ACC112 (cell line): ENCODE data around the gene ACRBP.

Experiments used
- H2AFZ ChIP-seq: fragments of 200-600 bp; sonication (generic); one replicate; pipeline ENCODE4 v1.6.0; 2017; ENCODE audit warnings: antibody characterized with exemption, low read length; ENCODE audit not compliant: unreplicated experiment
- H3K27ac ChIP-seq: fragments of 200-600 bp; sonication (generic); 2 replicates; pipeline ENCODE4 v1.5.1; 2014; ENCODE audit warnings: low read depth, mild to moderate bottlenecking, antibody characterized with exemption, low read length, moderate library complexity
- H3K27me3 ChIP-seq: fragments of 200-600 bp; sonication (generic); 2 replicates; pipeline ENCODE4 v1.6.1; 2014; ENCODE audit warnings: mild to moderate bottlenecking, antibody characterized with exemption, low read length, moderate library complexity, mixed read lengths; ENCODE audit not compliant: insufficient read depth
- H3K36me3 ChIP-seq: fragments of 200-600 bp; sonication (generic); 2 replicates; pipeline ENCODE4 v1.6.1; 2016; ENCODE audit warnings: mild to moderate bottlenecking, antibody characterized with exemption, low read length, moderate library complexity, mixed read lengths; ENCODE audit not compliant: insufficient read depth
- H3K4me1 ChIP-seq: fragments of 200-600 bp; sonication (generic); one replicate; pipeline ENCODE4 v1.6.1; 2016; ENCODE audit warnings: low read length, mixed read lengths; ENCODE audit not compliant: insufficient read depth, unreplicated experiment, control insufficient read depth
- H3K4me3 ChIP-seq: fragments of 200-600 bp; sonication (generic); 2 replicates; pipeline ENCODE4 v1.5.1; 2014; ENCODE audit warnings: mild to moderate bottlenecking, low read depth, low read length
- H3K79me2 ChIP-seq: fragments of 200-600 bp; sonication (generic); one replicate; pipeline ENCODE4 v1.6.0; 2016; ENCODE audit warnings: low read length; ENCODE audit not compliant: control insufficient read depth, unreplicated experiment, insufficient read depth

ACRBP gene

GRCh38 chr12:6632026-6632983, 14.9 kb downstream of the ACRBP start:
- no peak overlapping the region for H3K4me3 ChIP-seq
- H3K79me2 ChIP-seq, result no peaks in the 10 kb centered on the region
- no peak overlapping the region for H3K27ac ChIP-seq
- no peak overlapping the region for H2AFZ ChIP-seq
- no peaks in the 10 kb centered on the region for H3K36me3 ChIP-seq
- H3K27me3 ChIP-seq, result no peaks in the 10 kb centered on the region
- H3K4me1 ChIP-seq, result peaks cover 12% of the 10 kb centered on the region

GRCh38 chr12:6631549-6631961, 15.7 kb downstream of the ACRBP start:
- H3K4me1 ChIP-seq, result peaks cover 12% of the 10 kb centered on the region

DNA sequence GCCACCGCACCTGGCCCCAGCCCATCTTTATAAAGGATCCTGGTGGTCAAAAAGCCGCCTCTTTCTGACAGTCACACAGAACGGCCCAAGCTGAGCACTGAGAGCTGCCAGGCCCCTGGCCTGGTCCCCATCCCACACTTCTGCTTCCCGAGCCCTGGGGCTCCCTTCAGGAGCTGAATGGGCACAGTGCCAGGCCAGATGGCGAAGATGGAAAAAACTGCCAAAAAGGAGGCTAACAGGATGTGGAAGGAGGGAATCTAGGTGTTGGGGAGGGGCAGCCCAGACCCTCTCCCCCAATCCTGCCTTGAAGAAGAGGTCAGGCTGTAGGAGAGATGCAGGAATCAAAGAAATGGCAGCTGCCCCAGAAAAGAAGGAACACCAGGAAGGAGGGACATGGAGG, 16.5 kb downstream of the ACRBP start:
- no peaks in the 10 kb centered on the region for H3K79me2 ChIP-seq
- no peak overlapping the region for H2AFZ ChIP-seq
- peaks cover 5% of the 10 kb centered on the region for H3K4me1 ChIP-seq
- no peak overlapping the region for H3K27ac ChIP-seq
- no peaks in the 10 kb centered on the region for H3K36me3 ChIP-seq
- H3K4me3 ChIP-seq, result no peak overlapping the region
- no peaks in the 10 kb centered on the region for H3K27me3 ChIP-seq

More at GRCh38 chr12:6631549-6631961, 15.7 kb downstream of the ACRBP start:
- Histone ChIP-seq H3K4me3 (no peak overlapping the region), H3K79me2 (no peaks in the 10 kb centered on the region), H3K27ac (no peak overlapping the region), H2AFZ (no peak overlapping the region), H3K36me3 (no peaks in the 10 kb centered on the region), H3K27me3 (no peaks in the 10 kb centered on the region)

DNA sequence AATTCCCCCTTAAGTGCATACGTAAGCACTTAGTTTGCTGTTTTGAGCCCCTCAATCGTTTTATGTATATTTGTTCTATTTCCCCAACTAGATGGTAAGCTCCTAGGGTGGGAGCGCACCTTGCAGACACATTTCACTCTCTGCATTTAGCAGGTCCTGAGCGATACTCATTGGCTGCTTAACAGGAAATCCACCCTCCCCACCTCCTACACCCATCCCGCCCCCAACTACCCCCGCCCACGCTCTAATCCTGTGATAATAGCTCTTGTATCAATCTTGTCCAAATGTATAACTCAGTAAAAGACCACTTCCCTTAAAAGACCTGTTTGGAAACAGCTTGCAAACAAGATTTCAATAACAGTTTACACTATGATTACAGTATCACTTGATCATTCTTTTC, 19.6 kb downstream of the ACRBP start:
- Histone ChIP-seq H3K36me3 (no peaks in the 10 kb centered on the region), H3K27ac (no peak overlapping the region), H3K4me1 (peaks cover 2% of the 10 kb centered on the region), H2AFZ (no peak overlapping the region), H3K4me3 (no peak overlapping the region), H3K79me2 (no peaks in the 10 kb centered on the region), H3K27me3 (no peaks in the 10 kb centered on the region)

- H3K4me3 ChIP-seq, result no peak overlapping the region
- H3K36me3 ChIP-seq, result no peaks in the 10 kb centered on the region
- H3K4me1 ChIP-seq, result no peaks in the 10 kb centered on the region
- H3K27ac ChIP-seq, result no peak overlapping the region
- H3K27me3 ChIP-seq, result no peaks in the 10 kb centered on the region
- no peak overlapping the region for H2AFZ ChIP-seq
- H3K79me2 ChIP-seq, result no peaks in the 10 kb centered on the region
These were observed 20.5 kb downstream of the ACRBP start for GRCh38 chr12:6626654-6627283.

DNA sequence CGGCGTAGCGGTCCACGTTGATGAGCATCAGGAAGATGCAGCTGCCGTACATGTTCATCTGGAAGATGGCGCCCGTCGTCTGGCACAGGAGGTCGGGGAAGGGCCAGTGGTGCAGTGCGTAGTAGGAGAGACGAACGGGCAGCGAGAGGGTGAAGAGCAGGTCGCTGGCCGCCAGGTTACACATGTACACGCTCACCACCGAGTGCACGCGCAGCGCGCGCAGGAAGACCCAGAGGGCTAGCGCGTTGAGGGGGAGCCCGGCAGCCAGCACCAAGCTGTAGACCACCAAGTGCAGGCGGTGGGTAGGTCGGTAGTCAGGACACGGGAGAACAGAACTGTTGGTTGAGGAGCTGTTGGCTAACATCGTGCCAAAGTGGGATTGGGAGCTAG, 26.4 kb downstream of the ACRBP start:
- Histone ChIP-seq H3K4me1 (no peaks in the 10 kb centered on the region), H3K36me3 (no peaks in the 10 kb centered on the region), H2AFZ (no peak overlapping the region), H3K27ac (no peak overlapping the region), H3K79me2 (no peaks in the 10 kb centered on the region), H3K27me3 (peaks cover 3% of the 10 kb centered on the region; the same call in 1 of the 2 replicates), H3K4me3 (0 out of 2 replicates have a peak overlapping the region, but pooled peaks have one; percentile 21)

GRCh38 chr12:6620137-6620884, 26.9 kb downstream of the ACRBP start:
- Histone ChIP-seq H3K79me2 (no peaks in the 10 kb centered on the region), H3K4me1 (no peaks in the 10 kb centered on the region), H3K27me3 (peaks cover 3% of the 10 kb centered on the region; the same call in 1 of the 2 replicates), H3K27ac (no peak overlapping the region), H2AFZ (no peak overlapping the region), H3K36me3 (no peaks in the 10 kb centered on the region), H3K4me3 (0 out of 2 replicates have a peak overlapping the region, but pooled peaks have one; percentile 21)

GRCh38 chr12:6618483-6619225, 28.6 kb downstream of the ACRBP start:
- H2AFZ ChIP-seq, result no peak overlapping the region
- no peaks in the 10 kb centered on the region for H3K36me3 ChIP-seq
- H3K27ac ChIP-seq, result no peak overlapping the region
- peaks cover 3% of the 10 kb centered on the region; the same call in 1 of the 2 replicates for H3K27me3 ChIP-seq
- H3K79me2 ChIP-seq, result no peaks in the 10 kb centered on the region
- no peak overlapping the region for H3K4me3 ChIP-seq
- H3K4me1 ChIP-seq, result peaks cover 4% of the 10 kb centered on the region

DNA sequence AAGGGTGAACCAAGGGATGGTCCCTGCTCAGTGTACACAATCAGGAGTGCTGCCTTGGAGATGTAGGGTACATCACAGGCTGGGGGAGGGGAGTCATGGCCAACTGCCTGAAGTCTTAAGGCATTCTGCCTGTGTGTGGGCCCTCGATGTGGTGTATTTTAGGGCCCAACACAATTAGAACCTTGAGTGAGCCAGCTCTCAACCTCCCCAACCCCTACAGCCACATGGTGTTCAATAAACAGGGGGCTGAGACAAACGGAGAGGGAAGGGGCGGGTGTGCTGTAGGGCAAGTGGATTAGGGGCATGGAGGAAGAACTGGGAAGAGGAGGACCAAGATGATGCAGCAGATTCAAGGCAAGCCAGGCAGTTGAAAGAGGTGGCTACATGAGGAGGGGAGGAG, 31.4 kb downstream of the ACRBP start:
- H3K27me3 ChIP-seq, result peaks cover 3% of the 10 kb centered on the region; the same call in 1 of the 2 replicates
- no peaks in the 10 kb centered on the region for H3K36me3 ChIP-seq
- H3K4me1 ChIP-seq, result peaks cover 24% of the 10 kb centered on the region
- H3K79me2 ChIP-seq, result no peaks in the 10 kb centered on the region
- no peak overlapping the region for H3K4me3 ChIP-seq
- no peak overlapping the region for H2AFZ ChIP-seq
- H3K27ac ChIP-seq, result peak overlapping the region; percentile 14; the same call in 1 of the 2 replicates
